Activated T-helper 2 cell treated with anti-CD3 and anti-CD28 coated beads, Interferon-gamma antibody, Interleukin-2, Interleukin-4, amounts not matched to agents 10 μg/mL and 5 μg/mL and 100 μg/mL, durations not matched to agents 14 hours and 24 hours and 36 hours (primary cell): ENCODE data around the gene CTSF. TPM values are rescaled to one million over a fixed set of nuclear protein-coding genes. Genes with fewer than 3 reads are reported as not detected.
"Not testable (repeated sequence)": the region's sequence is repeated elsewhere in the genome, so short reads cannot be mapped to it uniquely, and the experiment has no call there.

Experiments used
- DNase-seq: peaks from one replicate; pipeline ENCODE4 v3.0.0; 2021; ENCODE audit warnings: low spot score
- H3K27ac Mint-ChIP-seq: one replicate; pipeline ENCODE4 v1.8.0; 2021; ENCODE audit warnings: mixed read lengths
- H3K27me3 Mint-ChIP-seq: one replicate; pipeline ENCODE4 v1.8.0; 2021; ENCODE audit warnings: low read depth, mixed read lengths
- H3K36me3 Mint-ChIP-seq: one replicate; pipeline ENCODE4 v1.8.0; 2021; ENCODE audit warnings: low read depth, mixed read lengths
- H3K4me1 Mint-ChIP-seq: one replicate; pipeline ENCODE4 v1.8.0; 2021; ENCODE audit warnings: low read depth, mixed read lengths
- H3K4me3 Mint-ChIP-seq: one replicate; pipeline ENCODE4 v1.8.0; 2021; ENCODE audit warnings: low read depth, mild to moderate bottlenecking, moderate library complexity, mixed read lengths
- H3K9me3 Mint-ChIP-seq: one replicate; pipeline ENCODE4 v1.8.0; 2021; ENCODE audit warnings: mixed read lengths
- intact Hi-C: fragments of 100-400 bp; cut with micrococcal nuclease; formaldehyde crosslinking; loops from one replicate; pipeline ENCODE4 v1.15.1; 2023
- total RNA-seq: library from RNA; stranded (reverse); gene quantifications from 2 replicates; pipeline ENCODE4 v1.2.3, GENCODE V29; 2022

The CTSF gene
- total RNA-seq, 1 donor from 2014 or later = 0.73 TPM

GRCh38 chr11:66600219-66600618 is 31.8 kb upstream of the CTSF start:
- peaks cover 23% of the 10 kb centered on the region for H3K36me3 Mint-ChIP-seq
- H3K9me3 Mint-ChIP-seq = no peaks in the 10 kb centered on the region
- no peak overlapping the region for H3K27ac Mint-ChIP-seq
- intact Hi-C loops = no loop called here
- peaks cover 3% of the 10 kb centered on the region for H3K4me1 Mint-ChIP-seq
- DNase-seq = no peak
- H3K27me3 Mint-ChIP-seq = no peaks in the 10 kb centered on the region
- no peak overlapping the region for H3K4me3 Mint-ChIP-seq

- no peak for DNase-seq
- Mint-ChIP-seq H3K36me3 (peaks cover 20% of the 10 kb centered on the region), H3K27ac (no peak overlapping the region), H3K4me1 (peaks cover 8% of the 10 kb centered on the region), H3K9me3 (no peaks in the 10 kb centered on the region), H3K4me3 (no peak overlapping the region), H3K27me3 (no peaks in the 10 kb centered on the region)
- intact Hi-C loops = no loop called here
Measured at GRCh38 chr11:66598993-66599392, 30.6 kb upstream of the CTSF start.

- H3K9me3 Mint-ChIP-seq = no peaks in the 10 kb centered on the region
- peaks cover 16% of the 10 kb centered on the region for H3K4me1 Mint-ChIP-seq
- H3K36me3 Mint-ChIP-seq = peaks cover 8% of the 10 kb centered on the region
- H3K4me3 Mint-ChIP-seq = peak overlapping the region; percentile 51
- H3K27me3 Mint-ChIP-seq = no peaks in the 10 kb centered on the region
- H3K27ac Mint-ChIP-seq = peak overlapping the region; percentile 3
- DNase-seq = no peak
- intact Hi-C loops = no loop called here
Measured at GRCh38 chr11:66595245-66595904, 27.0 kb upstream of the CTSF start.

GRCh38 chr11:66593650-66594049 is 25.2 kb upstream of the CTSF start:
- Mint-ChIP-seq H3K27ac (no peak overlapping the region), H3K27me3 (no peaks in the 10 kb centered on the region), H3K4me3 (peak overlapping the region; percentile 98), H3K4me1 (peaks cover 16% of the 10 kb centered on the region), H3K36me3 (peaks cover 1% of the 10 kb centered on the region), H3K9me3 (no peaks in the 10 kb centered on the region)
- intact Hi-C loops = loop anchor here (1.0 to 2.0 kb wide), 2 partner anchors 23 to 45 kb away; partner anchors contain the start of genes RBM14 and RBM4
- DNase-seq = no peak

- Mint-ChIP-seq H3K27me3 (no peaks in the 10 kb centered on the region), H3K9me3 (no peaks in the 10 kb centered on the region), H3K4me3 (peak overlapping the region; percentile 98), H3K27ac (peak overlapping the region; percentile 94), H3K4me1 (peaks cover 16% of the 10 kb centered on the region), H3K36me3 (no peaks in the 10 kb centered on the region)
- DNase-seq = no peak
- intact Hi-C loops = loop anchor here (1.0 to 2.0 kb wide), 2 partner anchors 23 to 46 kb away; partner anchors contain the start of genes RBM14 and RBM4
Measured at GRCh38 chr11:66593303-66593635, 24.9 kb upstream of the CTSF start.

- H3K36me3 Mint-ChIP-seq = no peaks in the 10 kb centered on the region
- H3K27ac Mint-ChIP-seq = peak within 1 kb of the TSS; percentile 94
- peak; percentile 96 for DNase-seq
- intact Hi-C loops = loop anchor here (1.0 to 2.0 kb wide), 2 partner anchors 24 to 46 kb away; partner anchors contain the start of genes RBM14 and RBM4
- peaks cover 16% of the 10 kb centered on the region for H3K4me1 Mint-ChIP-seq
- peak within 1 kb of the TSS; percentile 98 for H3K4me3 Mint-ChIP-seq
- H3K27me3 Mint-ChIP-seq = no peaks in the 10 kb centered on the region
- H3K9me3 Mint-ChIP-seq = no peaks in the 10 kb centered on the region
Measured at GRCh38 chr11:66592457-66593302, 24.3 kb upstream of the CTSF start, which contains the start of the genes CCDC87 and CCS. Gene CCDC87 (minus strand): TSS chr11:66593063. CDS start chr11:66593015, 48 bp downstream. Gene CCS (plus strand): TSS chr11:66593185. CDS start chr11:66593262, 77 bp downstream.

GRCh38 chr11:66591175-66591574 is 22.8 kb upstream of the CTSF start:
- no peak for DNase-seq
- no peaks in the 10 kb centered on the region for H3K36me3 Mint-ChIP-seq
- no peaks in the 10 kb centered on the region for H3K9me3 Mint-ChIP-seq
- H3K4me1 Mint-ChIP-seq = peaks cover 16% of the 10 kb centered on the region
- intact Hi-C loops = no loop called here
- H3K27me3 Mint-ChIP-seq = no peaks in the 10 kb centered on the region
- H3K4me3 Mint-ChIP-seq = no peak overlapping the region
- no peak overlapping the region for H3K27ac Mint-ChIP-seq

- intact Hi-C loops = no loop called here
- Mint-ChIP-seq H3K4me1 (peaks cover 12% of the 10 kb centered on the region), H3K9me3 (no peaks in the 10 kb centered on the region)
Measured at GRCh38 chr11:66589996-66590675, 21.7 kb upstream of the CTSF start.

GRCh38 chr11:66589315-66589714 is 20.9 kb upstream of the CTSF start:
- H3K9me3 Mint-ChIP-seq, DNase-seq, H3K4me1 Mint-ChIP-seq, H3K4me3 Mint-ChIP-seq, intact Hi-C loops, H3K27ac Mint-ChIP-seq, H3K36me3 Mint-ChIP-seq, H3K27me3 Mint-ChIP-seq: not testable (repeated sequence)

More at GRCh38 chr11:66589996-66590675, 21.7 kb upstream of the CTSF start:
- H3K36me3 Mint-ChIP-seq = no peaks in the 10 kb centered on the region
- no peak overlapping the region for H3K27ac Mint-ChIP-seq
- no peaks in the 10 kb centered on the region for H3K27me3 Mint-ChIP-seq
- no peak for DNase-seq
- no peak overlapping the region for H3K4me3 Mint-ChIP-seq

- no peaks in the 10 kb centered on the region for H3K4me1 Mint-ChIP-seq
Measured at GRCh38 chr11:66586136-66586535, 17.7 kb upstream of the CTSF start.

GRCh38 chr11:66585447-66585846 is 17.0 kb upstream of the CTSF start:
- H3K4me1 Mint-ChIP-seq, DNase-seq, H3K27ac Mint-ChIP-seq, H3K4me3 Mint-ChIP-seq, H3K27me3 Mint-ChIP-seq, H3K36me3 Mint-ChIP-seq, H3K9me3 Mint-ChIP-seq, intact Hi-C loops: not testable (repeated sequence)

More at GRCh38 chr11:66586136-66586535, 17.7 kb upstream of the CTSF start:
- Mint-ChIP-seq H3K27me3 (no peaks in the 10 kb centered on the region), H3K4me3 (no peak overlapping the region), H3K27ac (no peak overlapping the region), H3K9me3 (peaks cover 6% of the 10 kb centered on the region), H3K36me3 (no peaks in the 10 kb centered on the region)
- intact Hi-C loops = no loop called here
- DNase-seq = no peak

- intact Hi-C loops, H3K9me3 Mint-ChIP-seq, H3K36me3 Mint-ChIP-seq, H3K4me3 Mint-ChIP-seq, H3K27ac Mint-ChIP-seq, DNase-seq, H3K27me3 Mint-ChIP-seq: not testable (repeated sequence)
- peaks cover 13% of the 10 kb centered on the region for H3K4me1 Mint-ChIP-seq
Measured at GRCh38 chr11:66582565-66583147, 14.2 kb upstream of the CTSF start.
